Mesenchymal stem cell (in vitro differentiated cells and primary cell): ENCODE measurements around the gene CFAP73.
"Not testable (repeated sequence)": the region's sequence is repeated elsewhere in the genome, so short reads cannot be mapped to it uniquely, and the experiment has no call there.

Experiments used
- DNase-seq: peaks from one replicate; pipeline ENCODE4 v3.0.0-alpha.2; 2013
- H2AFZ ChIP-seq: one replicate; pipeline ENCODE4 v1.6.1; 2013; ENCODE audit warnings: low read depth, mild to moderate bottlenecking, control low read depth, inconsistent platforms, low read length, moderate library complexity
- H2AK5ac ChIP-seq: 2 replicates; pipeline ENCODE4 v1.6.1; 2013; ENCODE audit warnings: low read length, moderate library complexity, mild to moderate bottlenecking, inconsistent platforms; ENCODE audit not compliant: severe bottlenecking
- H2BK120ac ChIP-seq: one replicate; pipeline ENCODE4 v1.6.1; 2013; ENCODE audit warnings: low read depth, mild to moderate bottlenecking, inconsistent platforms, low read length, moderate library complexity
- H2BK12ac ChIP-seq, 2 experiments: one replicate each; pipeline ENCODE4 v1.6.1; 2013; ENCODE audit warnings: inconsistent platforms in 2 of 2, low read length in 2 of 2, mild to moderate bottlenecking in 2 of 2, moderate library complexity in 2 of 2, control low read depth in 1 of 2
- H2BK15ac ChIP-seq: one replicate; pipeline ENCODE4 v1.6.1; 2013; ENCODE audit warnings: mild to moderate bottlenecking, low read depth, inconsistent platforms; ENCODE audit not compliant: poor library complexity, severe bottlenecking
- H2BK5ac ChIP-seq: 2 replicates; pipeline ENCODE4 v1.6.1; 2013; ENCODE audit warnings: low read depth, mild to moderate bottlenecking, low read length, control low read depth, inconsistent platforms; ENCODE audit not compliant: poor library complexity, severe bottlenecking
- H3K14ac ChIP-seq, 2 experiments: one replicate each; pipeline ENCODE4 v1.6.1; 2013; ENCODE audit warnings: inconsistent platforms in 2 of 2, low read length in 2 of 2, control low read depth in 1 of 2, mild to moderate bottlenecking in 1 of 2, moderate library complexity in 1 of 2
- H3K18ac ChIP-seq, 2 experiments: one replicate each; pipeline ENCODE4 v1.6.1; 2013; ENCODE audit warnings: inconsistent platforms in 2 of 2, low read length in 2 of 2, control low read depth in 1 of 2, low read depth in 1 of 2, mild to moderate bottlenecking in 1 of 2
- H3K23ac ChIP-seq, 2 experiments: one replicate each; pipeline ENCODE4 v1.6.1; 2013; ENCODE audit warnings: inconsistent platforms in 2 of 2, low read length in 2 of 2, mild to moderate bottlenecking in 2 of 2, moderate library complexity in 2 of 2, control low read depth in 1 of 2
- H3K27ac ChIP-seq: 2 replicates; pipeline ENCODE4 v1.5.1; 2013; ENCODE audit warnings: mild to moderate bottlenecking, moderate library complexity, low read length, control low read depth, inconsistent platforms; ENCODE audit not compliant: poor library complexity, severe bottlenecking
- H3K27me3 ChIP-seq, 2 experiments: 2 replicates each; pipeline versions ENCODE4 v1.6.1 to v1.7.0; 2013; ENCODE audit warnings: low read length in 2 of 2, mild to moderate bottlenecking in 2 of 2, moderate library complexity in 2 of 2, control low read depth in 1 of 2, inconsistent platforms in 1 of 2; ENCODE audit not compliant: control insufficient read depth in 1 of 2, insufficient read depth in 1 of 2
- H3K36me3 ChIP-seq, 2 experiments: 2 replicates each; pipeline versions ENCODE4 v1.6.1 to v1.7.0; 2013; ENCODE audit warnings: low read length in 2 of 2, control low read depth in 1 of 2, inconsistent platforms in 1 of 2, low read depth in 1 of 2, mild to moderate bottlenecking in 1 of 2; ENCODE audit not compliant: insufficient read depth in 2 of 2, control insufficient read depth in 1 of 2
- H3K4ac ChIP-seq, 2 experiments: one replicate each; pipeline ENCODE4 v1.6.1; 2013; ENCODE audit warnings: inconsistent platforms in 2 of 2, low read length in 2 of 2, mild to moderate bottlenecking in 2 of 2, moderate library complexity in 2 of 2, control low read depth in 1 of 2, low read depth in 1 of 2
- H3K4me1 ChIP-seq: 2 replicates; pipeline ENCODE4 v1.6.1; 2013; ENCODE audit warnings: low read depth, low read length, control low read depth; ENCODE audit not compliant: control insufficient read depth, insufficient read depth
- H3K4me2 ChIP-seq: 2 replicates; pipeline ENCODE4 v1.6.1; 2013; ENCODE audit warnings: low read length, mild to moderate bottlenecking, inconsistent platforms; ENCODE audit not compliant: poor library complexity, severe bottlenecking
- H3K4me3 ChIP-seq, 2 experiments: 2 replicates each; pipeline versions ENCODE4 v1.5.1 to v1.7.0; 2013; ENCODE audit warnings: low read length in 2 of 2, mild to moderate bottlenecking in 2 of 2, control low read depth in 1 of 2, low read depth in 1 of 2; ENCODE audit not compliant: insufficient read depth in 1 of 2
- H3K79me1 ChIP-seq: replicated peaks from 2 replicates; pipeline ENCODE4 v1.6.1; 2013; ENCODE audit warnings: mild to moderate bottlenecking, control low read depth, low read length, inconsistent platforms; ENCODE audit not compliant: poor library complexity, severe bottlenecking
- H3K9ac ChIP-seq: 2 replicates; pipeline ENCODE4 v1.7.0; 2013; ENCODE audit warnings: mild to moderate bottlenecking, low read length, moderate library complexity
- H3K9me3 ChIP-seq: 2 replicates; pipeline ENCODE4 v1.7.0; 2013; ENCODE audit warnings: mild to moderate bottlenecking, low read length; ENCODE audit not compliant: control insufficient read depth
- H4K8ac ChIP-seq: one replicate; pipeline ENCODE4 v1.6.1; 2013; ENCODE audit warnings: inconsistent platforms, mild to moderate bottlenecking, low read length, moderate library complexity
- H4K91ac ChIP-seq: one replicate; pipeline ENCODE4 v1.6.1; 2013; ENCODE audit warnings: mild to moderate bottlenecking, low read length, inconsistent platforms
- WGBS: methylation state at CpG from one replicate; pipeline ENCODE4 v1.1.7; 2013; ENCODE audit warnings: mixed read lengths; 5-methylcytosine and 5-hydroxymethylcytosine counted together

The CFAP73 gene

DNA sequence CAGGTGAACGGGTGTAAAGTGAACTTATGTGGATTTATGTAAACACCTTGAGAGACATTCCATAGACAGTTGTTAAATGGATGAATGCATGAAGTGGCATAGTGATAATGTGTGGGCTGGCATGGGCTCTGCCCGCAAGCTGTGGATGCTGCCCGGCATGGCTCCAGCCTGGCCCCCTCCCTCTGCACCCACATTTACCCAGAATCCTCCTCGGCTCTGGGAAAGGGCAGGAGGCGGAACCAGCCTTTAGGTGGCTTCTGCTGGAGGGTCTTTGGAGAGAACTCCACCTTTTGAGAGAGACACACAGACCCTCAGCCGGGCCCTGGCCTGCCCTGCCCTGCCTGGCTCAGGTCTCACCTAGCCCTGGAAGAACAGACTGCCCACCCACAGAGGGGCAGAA lies 32.6 kb upstream of the CFAP73 start:
- H4K91ac ChIP-seq = no peak overlapping the region
- no peak overlapping the region for H3K27ac ChIP-seq
- H3K23ac ChIP-seq = no peak overlapping the region
- no peak overlapping the region for H2BK5ac ChIP-seq
- H3K36me3 ChIP-seq = no peaks in the 10 kb centered on the region
- no peak overlapping the region for H3K14ac ChIP-seq
- peaks cover 22 to 56% of the 10 kb centered on the region in 2 experiments for H3K27me3 ChIP-seq
- no peak overlapping the region for H3K9ac ChIP-seq
- H2BK12ac ChIP-seq = no peak overlapping the region
- no peak overlapping the region for H4K8ac ChIP-seq
- H2BK15ac ChIP-seq = no peak overlapping the region
- H3K4me2 ChIP-seq = no peak overlapping the region
- H3K79me1 ChIP-seq = no peaks in the 10 kb centered on the region
- WGBS = 72% methylated on average over 6 of the region's 6 CpGs
- H3K4ac ChIP-seq = no peak overlapping the region
- H3K4me3 ChIP-seq = no peak overlapping the region
- H2BK120ac ChIP-seq = no peak overlapping the region
- H3K9me3 ChIP-seq = no peaks in the 10 kb centered on the region
- H2AK5ac ChIP-seq = no peak overlapping the region
- no peak overlapping the region for H2AFZ ChIP-seq
- no peak overlapping the region for H3K18ac ChIP-seq
- no peak for DNase-seq
- no peaks in the 10 kb centered on the region for H3K4me1 ChIP-seq

DNA sequence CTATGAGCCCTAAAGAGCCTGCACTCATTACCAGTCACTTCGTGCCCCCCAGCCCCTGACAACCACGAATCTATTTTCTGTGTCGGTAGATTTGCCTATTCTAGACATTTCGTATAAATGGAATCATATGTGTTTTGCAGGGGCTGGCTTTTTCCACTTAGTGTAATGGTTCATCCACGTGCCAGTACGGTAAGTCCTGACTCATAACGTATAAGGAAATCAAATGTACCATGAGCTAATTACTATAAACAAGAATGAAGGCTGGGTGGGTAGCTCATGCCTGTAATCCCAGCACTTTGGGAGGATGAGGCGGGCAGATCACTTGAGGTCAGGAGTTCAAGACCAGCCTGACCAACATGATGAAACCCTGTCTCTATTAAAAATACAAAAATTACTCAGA lies 31.8 kb upstream of the CFAP73 start:
- H3K27me3 ChIP-seq = peaks cover 26 to 56% of the 10 kb centered on the region in 2 experiments
- 81% methylated on average over 7 of the region's 8 CpGs for WGBS
- DNase-seq, H4K8ac ChIP-seq, H3K9ac ChIP-seq, H3K14ac ChIP-seq, H3K4ac ChIP-seq, H3K79me1 ChIP-seq, H3K4me3 ChIP-seq, H2BK12ac ChIP-seq, H3K4me1 ChIP-seq, H4K91ac ChIP-seq, H2BK5ac ChIP-seq, H3K36me3 ChIP-seq, H2AFZ ChIP-seq, H3K23ac ChIP-seq, H3K18ac ChIP-seq, H3K27ac ChIP-seq, H2AK5ac ChIP-seq, H3K9me3 ChIP-seq, H2BK15ac ChIP-seq, H2BK120ac ChIP-seq, H3K4me2 ChIP-seq: not testable (repeated sequence)

DNA sequence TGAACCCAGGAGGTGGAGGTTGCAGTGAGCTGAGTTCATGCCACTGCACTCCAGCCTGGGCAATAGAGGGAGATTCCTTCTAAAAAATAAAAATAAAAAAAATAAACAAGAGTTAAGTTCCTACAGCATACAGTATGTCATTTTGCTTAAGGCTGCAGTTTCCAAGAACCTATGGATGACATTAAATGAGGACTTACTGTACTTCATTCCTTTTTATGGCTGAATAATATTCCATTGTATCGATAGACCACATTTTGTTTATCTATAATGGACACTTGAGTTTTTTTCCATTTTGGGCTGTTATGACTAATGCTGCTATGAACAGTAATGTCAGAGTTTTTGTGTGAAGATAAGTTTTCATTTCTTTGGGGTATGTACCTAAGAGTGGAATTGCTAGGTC lies 31.4 kb upstream of the CFAP73 start:
- Histone ChIP-seq H3K4ac (no peak overlapping the region), H3K4me3 (no peak overlapping the region), H2BK12ac (no peak overlapping the region), H4K8ac (no peak overlapping the region), H3K27ac (no peak overlapping the region), H3K9ac (no peak overlapping the region), H3K14ac (no peak overlapping the region), H3K4me1 (no peaks in the 10 kb centered on the region), H2BK120ac (no peak overlapping the region), H4K91ac (no peak overlapping the region), H2AFZ (no peak overlapping the region), H2AK5ac (no peak overlapping the region), H2BK15ac (no peak overlapping the region), H3K79me1 (no peaks in the 10 kb centered on the region), H3K18ac (no peak overlapping the region), H2BK5ac (no peak overlapping the region), H3K23ac (no peak overlapping the region), H3K27me3 (peaks cover 24 to 56% of the 10 kb centered on the region in 2 experiments), H3K4me2 (no peak overlapping the region), H3K36me3 (no peaks in the 10 kb centered on the region), H3K9me3 (peaks cover 3% of the 10 kb centered on the region)
- no CpG with 5 or more reads among the region's 1 CpG for WGBS
- no peak for DNase-seq

DNA sequence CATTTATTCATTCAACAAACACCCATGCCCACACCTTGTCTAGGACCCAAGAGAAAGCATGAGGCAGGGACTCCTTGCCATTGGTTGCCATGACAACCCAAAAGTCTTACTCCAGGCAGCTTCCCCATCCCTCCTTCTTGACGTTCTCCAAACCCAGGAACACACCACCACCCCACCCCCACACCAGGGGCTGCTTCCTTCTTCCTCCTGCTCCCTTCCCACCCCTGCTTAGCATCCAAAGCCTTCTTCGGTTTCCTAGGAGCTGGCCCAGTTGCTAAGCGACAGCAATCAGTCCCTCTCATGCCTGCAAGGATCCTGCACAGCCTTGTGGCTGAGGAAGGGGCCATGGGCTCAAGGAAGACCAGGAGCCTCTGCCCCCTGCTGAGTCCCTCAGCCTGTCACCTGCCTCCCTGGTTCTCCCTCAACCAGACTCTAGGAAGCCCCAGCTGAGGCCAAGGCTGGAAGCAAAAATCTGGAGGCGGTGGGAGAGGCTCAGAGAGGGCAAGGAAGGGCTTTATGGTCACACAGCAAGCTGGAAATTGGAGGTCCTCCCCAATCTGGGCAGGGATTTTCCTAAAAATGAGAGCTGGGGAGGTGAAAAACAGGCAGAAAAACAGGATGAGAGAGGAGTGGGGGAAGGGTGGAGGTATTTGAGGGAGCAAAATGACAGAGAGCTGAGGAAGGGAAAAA lies 29.4 kb upstream of the CFAP73 start:
- Histone ChIP-seq H3K9me3 (peaks cover 6% of the 10 kb centered on the region), H3K27me3 (peaks cover 23 to 47% of the 10 kb centered on the region in 2 experiments), H4K91ac (no peak overlapping the region), H2BK15ac (no peak overlapping the region), H2AK5ac (no peak overlapping the region), H3K79me1 (no peaks in the 10 kb centered on the region), H3K27ac (no peak overlapping the region), H3K23ac (no peak overlapping the region), H3K14ac (no peak overlapping the region), H3K36me3 (no peaks in the 10 kb centered on the region), H2BK12ac (no peak overlapping the region), H3K9ac (no peak overlapping the region), H3K4ac (no peak overlapping the region), H3K18ac (no peak overlapping the region), H3K4me3 (no peak overlapping the region), H2BK5ac (no peak overlapping the region), H2AFZ (no peak overlapping the region), H4K8ac (no peak overlapping the region), H2BK120ac (no peak overlapping the region), H3K4me2 (no peak overlapping the region), H3K4me1 (no peaks in the 10 kb centered on the region)
- WGBS = 45% methylated on average over 4 of the region's 4 CpGs
- DNase-seq = no peak
